GM12874 (cell line): ENCODE measurements around the gene SLC9A2.
A peak's percentile ranks its signal among the peaks of the same experiment; 100 is the strongest.

Experiments used
- CTCF ChIP-seq: IDR thresholded peaks from 2 replicates; pipeline ENCODE4 v1.5.1; 2011; ENCODE audit warnings: low read depth, mild to moderate bottlenecking, control low read depth, low read length, moderate library complexity; ENCODE audit not compliant: insufficient read depth

The SLC9A2 gene

GRCh38 chr2:102599486-102599885 lies 19.9 kb upstream of the SLC9A2 start:
- no peak for TF ChIP-seq CTCF

- TF ChIP-seq CTCF, result no peak
Observed at GRCh38 chr2:102601730-102602129, 17.6 kb upstream of the SLC9A2 start.

- no peak for TF ChIP-seq CTCF
Observed at GRCh38 chr2:102603904-102604303, 15.4 kb upstream of the SLC9A2 start.

- no peak for TF ChIP-seq CTCF
Observed at GRCh38 chr2:102604769-102605168, 14.6 kb upstream of the SLC9A2 start.

- TF ChIP-seq CTCF, result no peak
Observed at GRCh38 chr2:102606353-102606752, 13.0 kb upstream of the SLC9A2 start.

- TF ChIP-seq CTCF, result peak; percentile 89
Observed at GRCh38 chr2:102615620-102616436, 3.5 kb upstream of the SLC9A2 start.

- no peak for TF ChIP-seq CTCF
Observed at GRCh38 chr2:102618452-102619413, 620 bp upstream of the SLC9A2 start.
